ENCODE data around the gene GPX4. TPM values are rescaled to one million over a fixed set of nuclear protein-coding genes. Genes with fewer than 3 reads are reported as not detected.

Gene GPX4
- total and polyA plus RNA-seq, 10 of the 15 experiments (the other 5 are each of a cell fraction or from before 2014, with no cell fraction given), result 33.3 to 749 (median 297) TPM

GRCh38 chr19:1105873-1106840, 2.4 kb downstream of the GPX4 start (continued):
- no peak for TF ChIP-seq MAX (IDR thresholded peaks at IDR 0.05; ENCODE audit: low read depth, low read length)

- in situ Hi-C loops (cut with MboI) (loop anchor here (5.0 kb wide), 1 partner anchor 95 kb away; no protein-coding TSS in a partner anchor), intact Hi-C loops (cut with micrococcal nuclease; ENCODE audit: unreplicated experiment) (no loop called here)
- Histone ChIP-seq H3K27me3 (replicated peaks in 1 of 2; ENCODE audit: control insufficient read depth in 2 of 2, insufficient read depth in 2 of 2, low read length in 1 of 2) (no peaks in the 10 kb centered on the region), H3K79me2 (ENCODE audit: control insufficient read depth, insufficient read depth, low read length) (peaks cover 9% of the 10 kb centered on the region), H4K20me1 (ENCODE audit: control insufficient read depth, insufficient read depth) (no peaks in the 10 kb centered on the region; the same call in 1 of the 2 replicates), H3K4me2 (ENCODE audit: control insufficient read depth, insufficient read depth) (no peak overlapping the region), H3K9me3 (replicated peaks; ENCODE audit: control insufficient read depth, insufficient read depth, low read length) (no peaks in the 10 kb centered on the region), H3K4me3 (no peak overlapping the region), H3K27ac (ENCODE audit: control insufficient read depth, insufficient read depth) (no peak overlapping the region), H2AFZ (ENCODE audit: control insufficient read depth, low read depth, low read length) (no peak overlapping the region), H3K4me1 (ENCODE audit: control insufficient read depth, insufficient read depth, low read length) (peaks cover 18% of the 10 kb centered on the region), H3K9ac (ENCODE audit: control insufficient read depth, insufficient read depth, low read length) (no peak overlapping the region), H3K36me3 (ENCODE audit: control insufficient read depth in 2 of 2, insufficient read depth in 2 of 2, low read length in 1 of 2) (peaks cover 0 to 15% of the 10 kb centered on the region in 2 experiments; a peak in 2 of 4 replicates)
- ChIA-PET POLR2A (no interaction called here), SMC1A (ENCODE audit: uncharacterized antibody, unreplicated experiment) (no interaction called here), RAD21 (ENCODE audit: unreplicated experiment) (interaction anchor here (1.3 kb wide), 1 partner anchor 12 kb away, joined by 3 read pairs; no protein-coding TSS in a partner anchor), CTCF (interaction anchor here (1.5 kb wide), 1 partner anchor 87 kb away, joined by 6 read pairs; no protein-coding TSS in a partner anchor)
- DNase-seq (ENCODE audit: low read depth, low spot score), result no peak
- no TSS peak for BruUV-seq (replicated peaks)
- WGBS (ENCODE audit: insufficient coverage, insufficient replicate concordance, low lambda C conversion rate, missing lambda C conversion rate), result 38% methylated on average over 17 of the region's 17 CpGs
- no peak for FAIRE-seq
- peak; percentile 9 for ATAC-seq
- TF ChIP-seq EZH2 (IDR thresholded peaks at IDR 0.05; ENCODE audit: borderline replicate concordance, control insufficient read depth, low read depth, low read length) (no peak), SPI1 (IDR thresholded peaks at IDR 0.05; ENCODE audit: borderline replicate concordance, insufficient read depth, low read depth, low read length) (peak; percentile 16; the same call in 1 of the 2 replicates), POLR2A (IDR thresholded peaks at IDR 0.05; ENCODE audit: low read depth, low read length) (peak; percentile 71; the same call in 1 of the 2 replicates), MEF2A (IDR thresholded peaks at IDR 0.05; ENCODE audit: insufficient read depth, low read depth, low read length) (no peak), EED (IDR thresholded peaks at IDR 0.05; ENCODE audit: low read depth) (no peak), BACH1 (IDR thresholded peaks at IDR 0.05; ENCODE audit: borderline replicate concordance) (0 out of 2 replicates have a peak, but pooled peaks have one; percentile 10), HDGF (IDR thresholded peaks at IDR 0.05) (0 out of 2 replicates have a peak, but pooled peaks have one; percentile 36), IKZF2 (IDR thresholded peaks at IDR 0.05) (no peak), BCLAF1 (IDR thresholded peaks at IDR 0.05) (no peak)
- TF ChIP-seq, protein P1, sequence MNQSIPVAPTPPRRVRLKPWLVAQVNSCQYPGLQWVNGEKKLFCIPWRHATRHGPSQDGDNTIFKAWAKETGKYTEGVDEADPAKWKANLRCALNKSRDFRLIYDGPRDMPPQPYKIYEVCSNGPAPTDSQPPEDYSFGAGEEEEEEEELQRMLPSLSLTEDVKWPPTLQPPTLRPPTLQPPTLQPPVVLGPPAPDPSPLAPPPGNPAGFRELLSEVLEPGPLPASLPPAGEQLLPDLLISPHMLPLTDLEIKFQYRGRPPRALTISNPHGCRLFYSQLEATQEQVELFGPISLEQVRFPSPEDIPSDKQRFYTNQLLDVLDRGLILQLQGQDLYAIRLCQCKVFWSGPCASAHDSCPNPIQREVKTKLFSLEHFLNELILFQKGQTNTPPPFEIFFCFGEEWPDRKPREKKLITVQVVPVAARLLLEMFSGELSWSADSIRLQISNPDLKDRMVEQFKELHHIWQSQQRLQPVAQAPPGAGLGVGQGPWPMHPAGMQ (IDR thresholded peaks at IDR 0.05; ENCODE audit: borderline replicate concordance), result no peak
- TF ChIP-seq, protein P2, sequence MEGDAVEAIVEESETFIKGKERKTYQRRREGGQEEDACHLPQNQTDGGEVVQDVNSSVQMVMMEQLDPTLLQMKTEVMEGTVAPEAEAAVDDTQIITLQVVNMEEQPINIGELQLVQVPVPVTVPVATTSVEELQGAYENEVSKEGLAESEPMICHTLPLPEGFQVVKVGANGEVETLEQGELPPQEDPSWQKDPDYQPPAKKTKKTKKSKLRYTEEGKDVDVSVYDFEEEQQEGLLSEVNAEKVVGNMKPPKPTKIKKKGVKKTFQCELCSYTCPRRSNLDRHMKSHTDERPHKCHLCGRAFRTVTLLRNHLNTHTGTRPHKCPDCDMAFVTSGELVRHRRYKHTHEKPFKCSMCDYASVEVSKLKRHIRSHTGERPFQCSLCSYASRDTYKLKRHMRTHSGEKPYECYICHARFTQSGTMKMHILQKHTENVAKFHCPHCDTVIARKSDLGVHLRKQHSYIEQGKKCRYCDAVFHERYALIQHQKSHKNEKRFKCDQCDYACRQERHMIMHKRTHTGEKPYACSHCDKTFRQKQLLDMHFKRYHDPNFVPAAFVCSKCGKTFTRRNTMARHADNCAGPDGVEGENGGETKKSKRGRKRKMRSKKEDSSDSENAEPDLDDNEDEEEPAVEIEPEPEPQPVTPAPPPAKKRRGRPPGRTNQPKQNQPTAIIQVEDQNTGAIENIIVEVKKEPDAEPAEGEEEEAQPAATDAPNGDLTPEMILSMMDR (IDR thresholded peaks at IDR 0.05 in 2 of 3, conservative IDR thresholded peaks at IDR 0.05 in 1 of 3; ENCODE audit: control insufficient read depth in 2 of 3, extremely low read depth in 1 of 3, insufficient read depth in 1 of 3, low read depth in 3 of 3, low read length in 3 of 3), result peak in 2 of 3 experiments; percentile 26 to 33; a peak in 3 of 6 replicates
Observed at GRCh38 chr19:1106841-1107660, 3.3 kb downstream of the GPX4 start.
